Kidney epithelial cell (primary cell): ENCODE measurements around the gene ATP6V1B1. TPM values are rescaled to one million over a fixed set of nuclear protein-coding genes. Genes with fewer than 3 reads are reported as not detected.

Experiments
- DNase-seq: peaks from one replicate; pipeline ENCODE4 v3.0.0-alpha.2; 2010; ENCODE audit warnings: low read depth
- H3K27me3 ChIP-seq: 2 replicates; pipeline ENCODE4 v1.6.0; 2011; ENCODE audit warnings: low read length; ENCODE audit not compliant: control insufficient read depth, insufficient read depth
- H3K36me3 ChIP-seq: 2 replicates; pipeline ENCODE4 v1.5.1; 2011; ENCODE audit warnings: low read length; ENCODE audit not compliant: control insufficient read depth, insufficient read depth
- H3K4me3 ChIP-seq: 2 replicates; pipeline ENCODE4 v1.5.1; 2011; ENCODE audit warnings: low read depth, mild to moderate bottlenecking, control low read depth, low read length
- CTCF ChIP-seq: IDR thresholded peaks from 2 replicates; pipeline ENCODE4 v1.5.1; 2011; ENCODE audit warnings: mild to moderate bottlenecking, moderate library complexity, low read length, control low read depth, inconsistent platforms; ENCODE audit not compliant: insufficient read depth, poor library complexity, severe bottlenecking
- total RNA-seq: library from RNA; depleted of rRNA; stranded (reverse); fragments of >200 nt; gene quantifications from 2 replicates; pipeline ENCODE4 v1.2.3, GENCODE V29; 2015

ATP6V1B1 gene
- total RNA-seq, result not detected in 2 replicates

GRCh38 chr2:70935468-70936164 lies at the start of gene ATP6V1B1:
Gene ATP6V1B1 (plus strand): TSS chr2:70935900. CDS start chr2:70935955, 55 bp downstream.
- no peak for TF ChIP-seq CTCF
- DNase-seq, result no peak

DNA sequence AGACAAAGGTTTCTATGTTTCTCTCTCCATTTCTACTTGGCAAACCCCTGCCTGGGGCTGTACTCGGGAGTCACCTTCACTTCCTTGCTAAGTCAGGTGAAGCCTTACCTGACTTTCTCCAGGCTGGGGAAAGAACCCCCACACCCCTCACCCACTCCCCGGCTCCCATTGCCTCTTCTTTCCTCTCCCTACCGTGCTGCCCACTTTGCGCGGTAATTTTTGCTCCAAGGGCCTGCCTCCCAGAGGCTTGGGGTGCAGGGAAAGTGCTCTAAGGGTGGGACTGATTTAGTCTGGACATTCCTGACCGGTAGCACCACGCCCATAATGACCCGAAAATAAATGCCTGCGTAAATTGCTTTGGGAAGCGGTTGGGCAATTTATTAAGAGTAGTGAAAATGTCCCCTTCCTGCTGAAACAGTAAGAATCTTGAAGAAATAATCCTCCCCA lies 49.1 kb upstream of the ATP6V1B1 start:
- Histone ChIP-seq H3K27me3 (peaks cover 65% of the 10 kb centered on the region), H3K4me3 (no peak overlapping the region), H3K36me3 (no peaks in the 10 kb centered on the region)
- no peak for TF ChIP-seq CTCF
- no peak for DNase-seq

More at GRCh38 chr2:70935468-70936164, at the start of gene ATP6V1B1:
- Histone ChIP-seq H3K4me3 (no peak within 1 kb of the TSS), H3K27me3 (peaks cover 48% of the 10 kb centered on the region), H3K36me3 (no peaks in the 10 kb centered on the region)

DNA sequence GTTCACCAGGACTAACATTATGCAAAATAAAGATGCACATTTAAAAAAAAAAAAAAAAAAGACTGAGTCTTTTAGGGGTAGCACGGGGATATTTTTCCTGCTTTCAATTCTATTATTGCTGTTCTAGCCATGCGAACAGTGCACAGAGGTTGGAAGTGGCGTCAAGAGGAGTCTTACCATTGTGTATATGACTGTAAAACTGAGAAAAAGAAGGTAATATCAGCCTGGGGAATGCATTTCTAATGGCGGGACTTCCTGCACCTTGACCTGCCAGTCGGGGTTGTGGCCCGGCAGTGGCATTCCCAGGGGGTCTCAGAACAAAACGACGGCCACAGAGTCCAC lies 48.5 kb upstream of the ATP6V1B1 start:
- DNase-seq, result no peak
- Histone ChIP-seq H3K4me3 (no peak overlapping the region), H3K36me3 (no peaks in the 10 kb centered on the region), H3K27me3 (peaks cover 71% of the 10 kb centered on the region)
- no peak for TF ChIP-seq CTCF

GRCh38 chr2:70887550-70888246 lies 48.0 kb upstream of the ATP6V1B1 start:
- no peak for TF ChIP-seq CTCF
- Histone ChIP-seq H3K36me3 (no peaks in the 10 kb centered on the region), H3K27me3 (peaks cover 72% of the 10 kb centered on the region), H3K4me3 (peak overlapping the region; percentile 19)
- DNase-seq, result no peak

- DNase-seq, result no peak
- Histone ChIP-seq H3K4me3 (no peak overlapping the region), H3K27me3 (peaks cover 78% of the 10 kb centered on the region), H3K36me3 (no peaks in the 10 kb centered on the region)
- no peak for TF ChIP-seq CTCF
These were observed 47.3 kb upstream of the ATP6V1B1 start for GRCh38 chr2:70888366-70888922.
